Left ventricle myocardium inferior (tissue), 1 donor: Measurements from ENCODE around the gene SBF2. TPM values are rescaled to one million over a fixed set of nuclear protein-coding genes. Genes with fewer than 3 reads are reported as not detected.

Experiments used
- DNase-seq: peaks from one replicate; pipeline ENCODE4 v3.0.0-alpha.2; 2020
- H3K27ac ChIP-seq: fragments of 200-600 bp; replicated peaks from 2 replicates; pipeline ENCODE4 v1.8.0; 2021
- H3K27me3 ChIP-seq: fragments of 200-600 bp; 2 replicates; pipeline ENCODE4 v1.8.0; 2021; ENCODE audit warnings: low read depth
- H3K36me3 ChIP-seq: fragments of 200-600 bp; 2 replicates; pipeline ENCODE4 v1.8.0; 2021
- H3K4me1 ChIP-seq: fragments of 200-600 bp; 2 replicates; pipeline ENCODE4 v1.8.0; 2021
- H3K4me3 ChIP-seq: fragments of 200-600 bp; 2 replicates; pipeline ENCODE4 v1.8.0; 2021; ENCODE audit warnings: mild to moderate bottlenecking, moderate library complexity
- H3K9me3 ChIP-seq: fragments of 200-600 bp; replicated peaks from 2 replicates; pipeline ENCODE4 v1.8.0; 2021
- intact Hi-C: fragments of 100-400 bp; cut with micrococcal nuclease; formaldehyde crosslinking; loops from one replicate; pipeline ENCODE4 v1.11.0; 2022
- total RNA-seq: library from RNA; stranded (reverse); fragmentation: NEBNext Ultra II Directional; extraction: Animal tissue kit (Norgen Biotek cat#: 25700); gene quantifications from one replicate; pipeline ENCODE4 v1.2.1, GENCODE V29; 2021
- TF ChIP-seq, protein P1 (sequence below): fragments of 200-600 bp; IDR thresholded peaks from 2 replicates; pipeline ENCODE4 v1.8.0; 2021; ENCODE audit warnings: antibody characterized with exemption, mild to moderate bottlenecking, borderline replicate concordance
- donor health status: DM: no; HTN: yes; CAD: no; lungs with severe emphysema.

Gene SBF2
- total RNA-seq, 1 donor from 2014 or later = 17.8 TPM

DNA sequence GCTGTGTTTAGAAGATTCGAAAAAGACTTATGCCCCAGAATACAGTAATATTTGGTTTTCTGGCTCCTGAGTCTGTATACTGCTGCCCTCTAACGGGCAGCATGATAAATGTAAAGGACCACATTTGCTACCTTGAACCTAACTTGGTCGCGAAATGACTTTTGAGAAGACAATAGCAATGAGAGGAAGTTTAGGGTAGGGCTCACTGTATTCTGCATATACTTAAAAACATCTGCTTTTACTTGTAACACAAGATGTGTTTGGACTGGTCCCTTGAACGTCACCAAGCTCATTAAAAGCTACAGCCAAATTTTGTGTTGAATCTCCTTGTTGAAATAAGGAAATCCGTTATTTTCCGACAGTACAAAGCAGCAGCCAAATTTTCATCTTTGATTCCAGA is 321.0 kb downstream of the SBF2 start:
- TF ChIP-seq, protein P1, sequence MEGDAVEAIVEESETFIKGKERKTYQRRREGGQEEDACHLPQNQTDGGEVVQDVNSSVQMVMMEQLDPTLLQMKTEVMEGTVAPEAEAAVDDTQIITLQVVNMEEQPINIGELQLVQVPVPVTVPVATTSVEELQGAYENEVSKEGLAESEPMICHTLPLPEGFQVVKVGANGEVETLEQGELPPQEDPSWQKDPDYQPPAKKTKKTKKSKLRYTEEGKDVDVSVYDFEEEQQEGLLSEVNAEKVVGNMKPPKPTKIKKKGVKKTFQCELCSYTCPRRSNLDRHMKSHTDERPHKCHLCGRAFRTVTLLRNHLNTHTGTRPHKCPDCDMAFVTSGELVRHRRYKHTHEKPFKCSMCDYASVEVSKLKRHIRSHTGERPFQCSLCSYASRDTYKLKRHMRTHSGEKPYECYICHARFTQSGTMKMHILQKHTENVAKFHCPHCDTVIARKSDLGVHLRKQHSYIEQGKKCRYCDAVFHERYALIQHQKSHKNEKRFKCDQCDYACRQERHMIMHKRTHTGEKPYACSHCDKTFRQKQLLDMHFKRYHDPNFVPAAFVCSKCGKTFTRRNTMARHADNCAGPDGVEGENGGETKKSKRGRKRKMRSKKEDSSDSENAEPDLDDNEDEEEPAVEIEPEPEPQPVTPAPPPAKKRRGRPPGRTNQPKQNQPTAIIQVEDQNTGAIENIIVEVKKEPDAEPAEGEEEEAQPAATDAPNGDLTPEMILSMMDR = peak; percentile 80

GRCh38 chr11:9971894-9972293 is 322.1 kb downstream of the SBF2 start:
- TF ChIP-seq, protein P1 = no peak
- intact Hi-C loops = loop anchor here (5.0 to 10.0 kb wide), 2 partner anchors 210 to 353 kb away; no protein-coding TSS in a partner anchor

More for the DNA sequence above, 321.0 kb downstream of the SBF2 start:
- intact Hi-C loops = loop anchor here (5.0 to 10.0 kb wide), 2 partner anchors 211 to 352 kb away; no protein-coding TSS in a partner anchor
- Histone ChIP-seq H3K4me3 (no peak overlapping the region), H3K9me3 (no peaks in the 10 kb centered on the region), H3K36me3 (no peaks in the 10 kb centered on the region), H3K27me3 (no peaks in the 10 kb centered on the region), H3K4me1 (peaks cover 28% of the 10 kb centered on the region), H3K27ac (no peak overlapping the region)
- DNase-seq = no peak

DNA sequence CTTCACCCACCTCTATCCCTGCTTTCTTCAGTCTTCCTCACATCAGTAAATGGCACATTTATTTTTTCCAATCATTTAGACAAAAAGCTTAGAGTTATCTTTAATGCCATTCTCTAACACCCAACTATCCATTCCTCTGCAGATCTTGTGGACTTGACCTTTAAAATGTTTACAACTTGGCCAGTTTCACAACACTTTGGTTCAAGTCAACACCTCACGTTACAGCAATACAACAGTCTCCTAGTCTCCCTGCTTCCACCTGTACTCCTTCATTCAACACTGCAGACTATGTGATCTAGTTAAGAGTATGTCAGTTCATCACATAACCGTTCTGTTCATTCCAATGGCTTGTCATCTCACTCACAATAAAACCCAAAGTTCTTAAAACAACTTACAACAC is 325.0 kb downstream of the SBF2 start:
- no peak overlapping the region for H3K27ac ChIP-seq
- peaks cover 18% of the 10 kb centered on the region for H3K4me1 ChIP-seq
- no peaks in the 10 kb centered on the region for H3K27me3 ChIP-seq
- H3K4me3 ChIP-seq = no peak overlapping the region
- H3K9me3 ChIP-seq = no peaks in the 10 kb centered on the region
- no peak for DNase-seq
- peaks cover 6% of the 10 kb centered on the region for H3K36me3 ChIP-seq
- intact Hi-C loops = no loop called here
- TF ChIP-seq, protein P1 = no peak

More at GRCh38 chr11:9971894-9972293, 322.1 kb downstream of the SBF2 start:
- no peak for DNase-seq
- Histone ChIP-seq H3K27me3 (no peaks in the 10 kb centered on the region), H3K36me3 (peaks cover 5% of the 10 kb centered on the region), H3K9me3 (no peaks in the 10 kb centered on the region), H3K4me1 (peaks cover 18% of the 10 kb centered on the region), H3K27ac (no peak overlapping the region), H3K4me3 (no peak overlapping the region)

GRCh38 chr11:9962722-9963121 is 331.3 kb downstream of the SBF2 start:
- H3K27ac ChIP-seq = no peak overlapping the region
- intact Hi-C loops = no loop called here
- no peak for DNase-seq
- H3K36me3 ChIP-seq = peaks cover 49% of the 10 kb centered on the region
- H3K27me3 ChIP-seq = no peaks in the 10 kb centered on the region
- H3K9me3 ChIP-seq = no peaks in the 10 kb centered on the region
- no peaks in the 10 kb centered on the region for H3K4me1 ChIP-seq
- TF ChIP-seq, protein P1 = no peak
- H3K4me3 ChIP-seq = no peak overlapping the region

GRCh38 chr11:9957072-9957471 is 336.9 kb downstream of the SBF2 start:
- TF ChIP-seq, protein P1 = no peak
- Histone ChIP-seq H3K36me3 (peaks cover 33% of the 10 kb centered on the region), H3K9me3 (no peaks in the 10 kb centered on the region), H3K27ac (no peak overlapping the region), H3K27me3 (no peaks in the 10 kb centered on the region), H3K4me3 (no peak overlapping the region), H3K4me1 (peaks cover 5% of the 10 kb centered on the region)
- DNase-seq = no peak
- intact Hi-C loops = no loop called here
